Fibroblast of the conjunctiva (primary cell): ENCODE data around the gene SLC45A1.

Experiments used
- DNase-seq: peaks from one replicate; pipeline ENCODE4 v3.0.0-alpha.2; 2010; ENCODE audit warnings: low read depth

The SLC45A1 gene

GRCh38 chr1:8311068-8311718 lies 6.7 kb upstream of the SLC45A1 start:
- DNase-seq = no peak

- DNase-seq = no peak
Observed at GRCh38 chr1:8312235-8313218, 5.4 kb upstream of the SLC45A1 start.

- no peak for DNase-seq
Observed at GRCh38 chr1:8313231-8313630, 4.7 kb upstream of the SLC45A1 start.

- DNase-seq = peak; percentile 69
Observed at GRCh38 chr1:8314346-8315280, 3.3 kb upstream of the SLC45A1 start.

GRCh38 chr1:8315573-8316475 lies 2.1 kb upstream of the SLC45A1 start:
- no peak for DNase-seq

GRCh38 chr1:8318436-8318835 lies 522 bp downstream of the SLC45A1 start:
- DNase-seq = no peak

GRCh38 chr1:8321612-8322011 lies 3.7 kb downstream of the SLC45A1 start:
- DNase-seq = no peak

GRCh38 chr1:8323706-8324105 lies 5.8 kb downstream of the SLC45A1 start:
- no peak for DNase-seq

- DNase-seq = no peak
Observed at GRCh38 chr1:8324176-8324810, 6.4 kb downstream of the SLC45A1 start.

- DNase-seq = no peak
Observed at GRCh38 chr1:8325771-8326170, 7.9 kb downstream of the SLC45A1 start.

GRCh38 chr1:8326265-8326664 lies 8.4 kb downstream of the SLC45A1 start:
- no peak for DNase-seq

- no peak for DNase-seq
Observed at GRCh38 chr1:8328271-8328670, 10.4 kb downstream of the SLC45A1 start.

GRCh38 chr1:8329439-8329838 lies 11.5 kb downstream of the SLC45A1 start:
- DNase-seq = no peak

GRCh38 chr1:8329858-8330257 lies 11.9 kb downstream of the SLC45A1 start:
- DNase-seq = no peak

GRCh38 chr1:8330271-8331125 lies 12.6 kb downstream of the SLC45A1 start:
- DNase-seq = no peak

GRCh38 chr1:8332806-8333205 lies 14.9 kb downstream of the SLC45A1 start:
- DNase-seq = no peak

- no peak for DNase-seq
Observed at GRCh38 chr1:8333246-8333987, 15.5 kb downstream of the SLC45A1 start.

GRCh38 chr1:8334106-8334851 lies 16.4 kb downstream of the SLC45A1 start:
- DNase-seq = no peak
